Heart left ventricle (tissue), 16 donors: Measurements from ENCODE around the gene BMPR1B. TPM values are rescaled to one million over a fixed set of nuclear protein-coding genes. Genes with fewer than 3 reads are reported as not detected.

Experiments
- ATAC-seq, 4 donors: fragments of 200-7000 bp; cut with Tn5 transposase; one replicate each; pipeline ENCODE4 v1.9.1; 2020 to 2022; ENCODE audit warnings: moderate library complexity in 4 of 4, mild to moderate bottlenecking in 3 of 4, moderate number of reproducible peaks in 1 of 4
- DNase-seq, 5 donors: peaks; one replicate each; pipeline ENCODE4 v3.0.0-alpha.2; 2020
- H3K27ac ChIP-seq, 12 donors: fragments of 200-600 bp; sonication (generic) in 4 of 12; one replicate each; pipeline versions ENCODE4 v1.5.0 to v1.8.0; 2016 to 2022; ENCODE audit warnings: mild to moderate bottlenecking in 2 of 12
- H3K27me3 ChIP-seq, 9 donors: fragments of 200-600 bp; sonication (generic) in 2 of 9; one replicate each; pipeline versions ENCODE4 v1.5.1 to v1.8.0; 2016 to 2022; ENCODE audit warnings: mild to moderate bottlenecking in 3 of 9
- H3K36me3 ChIP-seq, 9 donors: fragments of 200-600 bp; sonication (generic) in 2 of 9; one replicate each; pipeline versions ENCODE4 v1.5.0 to v1.8.0; 2018 to 2022; ENCODE audit warnings: mild to moderate bottlenecking in 2 of 9
- H3K4me1 ChIP-seq, 12 donors: fragments of 200-600 bp; sonication (generic) in 4 of 12; one replicate each; pipeline versions ENCODE4 v1.5.0 to v1.8.0; 2016 to 2022; ENCODE audit warnings: mild to moderate bottlenecking in 3 of 12
- H3K4me3 ChIP-seq, 12 donors: fragments of 200-600 bp; sonication (generic) in 4 of 12; one replicate each; pipeline versions ENCODE4 v1.5.0 to v1.8.0; 2017 to 2022; ENCODE audit warnings: mild to moderate bottlenecking in 9 of 12, moderate library complexity in 4 of 12
- H3K9me3 ChIP-seq, 12 donors: fragments of 200-600 bp; sonication (generic) in 4 of 12; one replicate each; pipeline versions ENCODE4 v1.5.0 to v1.8.0; 2016 to 2022; ENCODE audit warnings: mild to moderate bottlenecking in 1 of 12
- CTCF ChIP-seq, 12 donors: fragments of 200-600 bp; sonication (generic) in 4 of 12; IDR thresholded peaks; one replicate each; pipeline versions ENCODE4 v1.5.0 to v1.8.0; 2018 to 2022; ENCODE audit warnings: antibody characterized with exemption in 12 of 12, mild to moderate bottlenecking in 5 of 12
- POLR2A ChIP-seq, 2 donors: fragments of 450-650 bp; IDR thresholded peaks; one replicate each; pipeline ENCODE4 v1.6.1; 2017; ENCODE audit warnings: antibody characterized with exemption in 2 of 2, mild to moderate bottlenecking in 2 of 2, moderate library complexity in 2 of 2
- WGBS, 4 donors: extraction: QIAGEN DNeasy Blood & Tissue Kit in 2 of 4; methylation state at CpG; one replicate each; pipeline versions ENCODE4 v1.1.5 to v1.1.7; 2013 to 2018; 5-methylcytosine and 5-hydroxymethylcytosine counted together
- intact Hi-C, 10 donors: fragments of 100-400 bp; cut with DNase I; formaldehyde crosslinking; loops; one replicate each; pipeline versions ENCODE4 v1.11.1 to v1.14.2; 2022
- polyA plus RNA-seq, 2 donors: library from polyadenylated mRNA; stranded (reverse); fragments of 200-250 nt; gene quantifications; one replicate each; pipeline ENCODE4 v1.2.3, GENCODE V29; 2013
- total RNA-seq, 9 donors: library from RNA; depleted of rRNA in 2 of 9; stranded (reverse); fragments of >200 nt in 2 of 9; fragmentation: NEBNext Ultra II Directional in 3 of 9; extraction: Animal tissue kit (Norgen Biotek cat#: 25700) in 3 of 9; gene quantifications; one replicate each; pipeline versions ENCODE4 v1.1.0 to v1.2.4, GENCODE V29; 2016 to 2023
- donor health status: ischemic (EF 13 %, LVEDD 7.1; RV severe dilation, severe dysfunction).
- donor health status: healthy with polysubstance abuse.
- donor health status: DM: no; HTN: yes; CAD: no.
- donor health status: DM: no; HTN: no; CAD: no.
- donor health status: ischemic (EF 25% LVEDD 6.9; RV normal size, moderate dysfunction).
- donor health status: ischemic (EF 25% LVEDD 5.7; RV mildly dilated, moderate dysfunction).
- donor health status: healthy.
- donor health status: DM: yes; HTN: yes; CAD: no.
- donor health status: ischemic (EF 35%, LVEDD 5.7; RV mildly dilated, moderate dysfunction).
- donor health status: nonischemic (EF 11% LVEDD 7.7; RV severe dilation, severe dysfunction).
- donor health status: DM: yes; HTN: yes; CAD: no.
- donor health status: PGD.
- donor health status: ischemic (EF 29% LVEDD 5.4; RV normal size, mild dysfunction).
- donor health status: nonischemic (EF 23%, LVEDD 6.1; RV moderate dilation, normal function).

Gene BMPR1B
- total and polyA plus RNA-seq, 11 donors, result 0.29 to 7.6 (median 3.8) TPM

GRCh38 chr4:94970650-94971049 lies 212.9 kb downstream of the BMPR1B start:
- DNase-seq (no peak), ATAC-seq (no peak)
- H3K27me3 ChIP-seq, result no peaks in the 10 kb centered on the region
- H3K4me1 ChIP-seq, result no peaks in the 10 kb centered on the region
- 37 to 95% (median 58%) methylated on average over 1 of the region's 1 CpG for WGBS, 4 donors
- H3K9me3 ChIP-seq, result no peaks in the 10 kb centered on the region
- no peak overlapping the region for H3K4me3 ChIP-seq
- H3K27ac ChIP-seq, result no peak overlapping the region
- no peak for TF ChIP-seq POLR2A (IDR thresholded peaks at IDR 0.05)
- no peak for TF ChIP-seq CTCF (IDR thresholded peaks at IDR 0.05)
- no peaks in the 10 kb centered on the region for H3K36me3 ChIP-seq
- intact Hi-C loops, result no loop called here

DNA sequence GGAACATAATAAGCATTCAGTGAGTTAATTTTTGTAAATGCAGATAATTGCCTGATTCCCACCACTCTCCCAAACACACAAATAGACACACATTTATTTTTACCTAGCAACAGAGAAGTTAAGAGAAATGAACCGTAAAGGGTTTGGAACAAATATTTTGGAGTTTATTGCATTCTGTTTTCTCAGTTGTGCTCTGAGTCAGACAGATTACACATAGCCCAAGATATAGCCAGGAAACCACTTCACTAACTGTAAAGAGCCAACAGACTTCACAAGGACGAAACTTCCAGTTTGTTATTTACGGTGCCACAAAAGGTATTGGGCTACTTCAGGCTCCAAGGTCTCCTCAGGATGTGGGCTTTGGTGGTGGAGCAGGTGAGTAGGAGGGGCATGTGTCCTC lies 217.0 kb downstream of the BMPR1B start:
- H3K4me3 ChIP-seq, result no peak overlapping the region
- no peak for ATAC-seq
- no peaks in the 10 kb centered on the region for H3K36me3 ChIP-seq
- intact Hi-C loops, result no loop called here
- no peak for DNase-seq
- no peaks in the 10 kb centered on the region for H3K4me1 ChIP-seq
- no peaks in the 10 kb centered on the region for H3K9me3 ChIP-seq
- 79 to 89% (median 86%) methylated on average over 3 of the region's 3 CpGs for WGBS, 4 donors
- no peak overlapping the region for H3K27ac ChIP-seq
- no peaks in the 10 kb centered on the region for H3K27me3 ChIP-seq
- TF ChIP-seq POLR2A (IDR thresholded peaks at IDR 0.05), result no peak
- TF ChIP-seq CTCF (IDR thresholded peaks at IDR 0.05), result no peak

GRCh38 chr4:94976371-94977011 lies 218.7 kb downstream of the BMPR1B start:
- no peaks in the 10 kb centered on the region for H3K4me1 ChIP-seq
- H3K27ac ChIP-seq, result no peak overlapping the region
- intact Hi-C loops, result no loop called here
- TF ChIP-seq CTCF (IDR thresholded peaks at IDR 0.05) (no peak), POLR2A (IDR thresholded peaks at IDR 0.05) (no peak)
- no peak overlapping the region for H3K4me3 ChIP-seq
- DNase-seq (no peak), ATAC-seq (no peak)
- H3K27me3 ChIP-seq, result no peaks in the 10 kb centered on the region
- H3K36me3 ChIP-seq, result no peaks in the 10 kb centered on the region
- WGBS, 4 donors, result 64 to 76% (median 70%) methylated on average over 1 of the region's 1 CpG
- no peaks in the 10 kb centered on the region for H3K9me3 ChIP-seq

DNA sequence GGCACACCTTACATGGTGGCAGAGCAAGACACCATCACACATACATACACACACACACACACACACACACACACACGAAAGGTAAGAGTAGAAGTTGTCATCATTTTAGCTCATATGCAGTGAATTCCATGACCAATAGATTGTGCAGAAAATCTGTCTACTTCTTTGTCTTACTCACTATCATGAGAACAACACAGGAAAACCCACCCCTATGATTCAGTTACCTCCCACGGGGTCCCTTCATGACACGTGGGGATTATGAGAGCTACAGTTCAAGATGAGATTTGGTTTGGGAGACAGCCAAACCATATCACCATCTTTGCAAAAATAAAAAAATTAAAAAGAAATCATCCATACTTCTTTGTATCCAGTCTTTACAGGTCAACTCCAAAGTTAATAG lies 221.1 kb downstream of the BMPR1B start:
- WGBS, 4 donors, result 56 to 69% (median 64%) methylated on average over 3 of the region's 3 CpGs
- DNase-seq, result no peak
- Histone ChIP-seq H3K4me1 (no peaks in the 10 kb centered on the region), H3K27me3 (no peaks in the 10 kb centered on the region), H3K4me3 (no peak overlapping the region), H3K27ac (no peak overlapping the region), H3K36me3 (no peaks in the 10 kb centered on the region), H3K9me3 (no peaks in the 10 kb centered on the region)
- intact Hi-C loops, result no loop called here
- no peak for TF ChIP-seq CTCF (IDR thresholded peaks at IDR 0.05)
- no peak for TF ChIP-seq POLR2A (IDR thresholded peaks at IDR 0.05)
- no peak for ATAC-seq
